HepG2 (cell line): ENCODE results near the gene CNOT1. TPM values are rescaled to one million over a fixed set of nuclear protein-coding genes. Genes with fewer than 3 reads are reported as not detected.

ENCODE experiments used
- ATRX ChIP-seq: sonication (generic); formaldehyde crosslinking; IDR thresholded peaks from 2 replicates; pipeline ENCODE4 v1.4.0; 2020; ENCODE audit warnings: missing genetic modification reagents, borderline replicate concordance
- EZH2 ChIP-seq: conservative IDR thresholded peaks from 2 replicates; pipeline ENCODE4 v1.6.1; 2012; ENCODE audit warnings: mild to moderate bottlenecking, low read depth, low read length, moderate library complexity
- MED1 ChIP-seq: sonication (generic); formaldehyde crosslinking; IDR thresholded peaks from 2 replicates; pipeline ENCODE4 v1.4.0; 2020; ENCODE audit warnings: missing genetic modification reagents
- RNF2 ChIP-seq: fragments of 450-650 bp; conservative IDR thresholded peaks from 2 replicates; pipeline ENCODE4 v1.6.1; 2016; ENCODE audit warnings: low read depth
- SALL1 ChIP-seq: sonication (generic); formaldehyde crosslinking; IDR thresholded peaks from 2 replicates; pipeline ENCODE4 v1.8.0; 2022; ENCODE audit warnings: mild to moderate bottlenecking, missing genetic modification reagents
- SCMH1 ChIP-seq: sonication (generic); formaldehyde crosslinking; IDR thresholded peaks from 2 replicates; pipeline ENCODE4 v1.9.0; 2021; ENCODE audit warnings: missing genetic modification reagents, mild to moderate bottlenecking, borderline replicate concordance
- SMARCE1 ChIP-seq: fragments of 450-650 bp; IDR thresholded peaks from 2 replicates; pipeline ENCODE4 v1.6.1; 2017; ENCODE audit warnings: borderline replicate concordance
- U2AF1 ChIP-seq: fragments of 200-400 bp; formaldehyde crosslinking; optimal IDR thresholded peaks from 2 replicates; pipeline ENCODE3; 2017; ENCODE audit warnings: mild to moderate bottlenecking, low read depth, low read length
- ZBTB42 ChIP-seq: sonication (generic); formaldehyde crosslinking; IDR thresholded peaks from 2 replicates; pipeline ENCODE4 v1.5.0; 2020; ENCODE audit warnings: mild to moderate bottlenecking, missing genetic modification reagents
- ZFP82 ChIP-seq: sonication (generic); formaldehyde crosslinking; IDR thresholded peaks from 2 replicates; pipeline ENCODE4 v1.5.1; 2020; ENCODE audit warnings: mild to moderate bottlenecking, missing genetic modification reagents, borderline replicate concordance
- ZNF274 ChIP-seq: sonication (generic); formaldehyde crosslinking; IDR thresholded peaks from 2 replicates; pipeline ENCODE4 v1.5.1; 2020; ENCODE audit warnings: mild to moderate bottlenecking, missing genetic modification reagents
- ZNF335 ChIP-seq: sonication (generic); formaldehyde crosslinking; IDR thresholded peaks from 2 replicates; pipeline ENCODE4 v1.4.0; 2020; ENCODE audit warnings: missing genetic modification reagents
- ZNF34 ChIP-seq: sonication (generic); formaldehyde crosslinking; IDR thresholded peaks from 2 replicates; pipeline ENCODE4 v1.4.0; 2020; ENCODE audit warnings: mild to moderate bottlenecking, missing genetic modification reagents, borderline replicate concordance
- ZSCAN29 ChIP-seq: sonication (generic); formaldehyde crosslinking; conservative IDR thresholded peaks from 2 replicates; pipeline ENCODE4 v1.4.0; 2020; ENCODE audit warnings: mild to moderate bottlenecking, missing genetic modification reagents
- ZZZ3 ChIP-seq: sonication (generic); formaldehyde crosslinking; IDR thresholded peaks from 2 replicates; pipeline ENCODE4 v1.4.0; 2020; ENCODE audit warnings: missing genetic modification reagents, mild to moderate bottlenecking, borderline replicate concordance
- polyA plus RNA-seq, 8 experiments: library from polyadenylated mRNA; depleted of rRNA in 3 of 8; stranded (reverse) in 7 of 8; unstranded in 1 of 8; fragments of >200 nt; fragmentation: Illumina TruSeq in 4 of 8; extraction: Trizol in 4 of 8; gene quantifications; 2 replicates each; pipeline versions ENCODE4 v1.2.1 to v1.2.3, GENCODE V29; 2011 to 2016; ENCODE audit warnings: low read depth in 4 of 8, missing spikeins in 1 of 8, mixed read lengths in 1 of 8; ENCODE audit not compliant: insufficient read depth in 1 of 8
- total RNA-seq, 5 experiments: library from RNA; depleted of rRNA; stranded (reverse); fragments of >200 nt; fragmentation: Illumina TruSeq; extraction: Trizol; gene quantifications; 2 replicates each; pipeline ENCODE4 v1.2.3, GENCODE V29; 2016; ENCODE audit warnings: low read depth in 1 of 5
- TF ChIP-seq, protein P1 (sequence below): fragments of 450-650 bp; IDR thresholded peaks from 2 replicates; pipeline ENCODE4 v1.6.1; 2016
- TF ChIP-seq, protein P2 (sequence below): sonication (generic); formaldehyde crosslinking; conservative IDR thresholded peaks from 2 replicates; pipeline ENCODE4 v1.8.0; 2022; ENCODE audit warnings: mild to moderate bottlenecking, moderate library complexity, missing genetic modification reagents
- TF ChIP-seq, protein P3 (sequence below): sonication (generic); formaldehyde crosslinking; IDR thresholded peaks from 2 replicates; pipeline ENCODE4 v1.5.1; 2020; ENCODE audit warnings: mild to moderate bottlenecking, missing genetic modification reagents, borderline replicate concordance

Gene CNOT1
- total and polyA plus RNA-seq, 2 of the 13 experiments (the other 11 are each of a cell fraction or from before 2014, with no cell fraction given): 188 to 232 TPM

DNA sequence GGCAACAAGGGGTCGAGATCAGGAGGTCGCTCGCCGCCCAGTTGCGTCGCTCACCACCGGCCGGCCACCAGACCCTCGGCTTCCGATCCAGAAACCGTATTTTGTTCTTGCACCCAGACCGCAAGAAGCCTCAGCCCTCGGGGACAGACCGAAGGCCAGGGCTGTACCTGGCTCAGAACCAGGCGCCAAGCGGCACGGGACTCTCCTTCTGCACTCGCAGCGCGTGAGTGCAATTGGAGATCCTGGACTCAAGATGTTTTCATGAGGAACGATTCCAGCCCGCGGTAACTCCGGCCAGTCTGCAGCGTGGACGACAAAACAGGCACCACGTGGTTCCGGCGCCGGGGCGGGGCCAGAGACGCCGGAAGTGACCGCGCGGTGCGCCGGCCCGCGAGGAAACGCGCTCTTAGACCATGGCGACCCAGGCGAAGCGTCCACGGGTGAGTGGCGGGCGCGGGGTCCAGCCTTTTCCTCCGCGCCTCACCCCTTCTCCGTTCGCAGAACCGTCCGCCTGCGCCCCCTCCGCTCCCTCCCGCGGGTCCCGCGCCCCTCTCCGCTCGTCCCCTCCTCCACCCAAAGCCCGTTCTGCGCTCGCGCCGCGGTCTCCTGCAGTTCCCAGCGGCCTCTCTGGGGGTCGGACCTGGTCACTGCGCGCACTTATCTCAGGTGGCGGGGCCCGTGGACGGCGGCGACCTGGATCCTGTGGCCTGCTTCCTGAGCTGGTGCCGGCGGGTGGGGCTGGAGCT lies 114.3 kb downstream of the CNOT1 start, which contains the start of gene SETD6 (continued):
- TF ChIP-seq, protein P1, sequence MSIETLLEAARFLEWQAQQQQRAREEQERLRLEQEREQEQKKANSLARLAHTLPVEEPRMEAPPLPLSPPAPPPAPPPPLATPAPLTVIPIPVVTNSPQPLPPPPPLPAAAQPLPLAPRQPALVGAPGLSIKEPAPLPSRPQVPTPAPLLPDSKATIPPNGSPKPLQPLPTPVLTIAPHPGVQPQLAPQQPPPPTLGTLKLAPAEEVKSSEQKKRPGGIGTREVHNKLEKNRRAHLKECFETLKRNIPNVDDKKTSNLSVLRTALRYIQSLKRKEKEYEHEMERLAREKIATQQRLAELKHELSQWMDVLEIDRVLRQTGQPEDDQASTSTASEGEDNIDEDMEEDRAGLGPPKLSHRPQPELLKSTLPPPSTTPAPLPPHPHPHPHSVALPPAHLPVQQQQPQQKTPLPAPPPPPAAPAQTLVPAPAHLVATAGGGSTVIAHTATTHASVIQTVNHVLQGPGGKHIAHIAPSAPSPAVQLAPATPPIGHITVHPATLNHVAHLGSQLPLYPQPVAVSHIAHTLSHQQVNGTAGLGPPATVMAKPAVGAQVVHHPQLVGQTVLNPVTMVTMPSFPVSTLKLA: peak; percentile 98
- TF ChIP-seq SALL1 (peak; percentile 95), ZFP82 (peak; percentile 92; the same call in 1 of the 2 replicates), RNF2 (peak; percentile 96), ZNF274 (CRISPR knock-in tag) (peak; percentile 98), ATRX (CRISPR knock-in tag) (no peak), ZBTB42 (CRISPR knock-in tag) (peak; percentile 95), ZNF335 (CRISPR knock-in tag) (peak; percentile 85), SMARCE1 (no peak), SCMH1 (CRISPR knock-in tag) (no peak), EZH2 (no peak), U2AF1 (no peak), ZNF34 (CRISPR knock-in tag) (peak; percentile 94), ZSCAN29 (CRISPR knock-in tag) (peak; percentile 94), MED1 (CRISPR knock-in tag) (peak; percentile 82), ZZZ3 (no peak; the same call in 1 of the 2 replicates)
- TF ChIP-seq, protein P2, sequence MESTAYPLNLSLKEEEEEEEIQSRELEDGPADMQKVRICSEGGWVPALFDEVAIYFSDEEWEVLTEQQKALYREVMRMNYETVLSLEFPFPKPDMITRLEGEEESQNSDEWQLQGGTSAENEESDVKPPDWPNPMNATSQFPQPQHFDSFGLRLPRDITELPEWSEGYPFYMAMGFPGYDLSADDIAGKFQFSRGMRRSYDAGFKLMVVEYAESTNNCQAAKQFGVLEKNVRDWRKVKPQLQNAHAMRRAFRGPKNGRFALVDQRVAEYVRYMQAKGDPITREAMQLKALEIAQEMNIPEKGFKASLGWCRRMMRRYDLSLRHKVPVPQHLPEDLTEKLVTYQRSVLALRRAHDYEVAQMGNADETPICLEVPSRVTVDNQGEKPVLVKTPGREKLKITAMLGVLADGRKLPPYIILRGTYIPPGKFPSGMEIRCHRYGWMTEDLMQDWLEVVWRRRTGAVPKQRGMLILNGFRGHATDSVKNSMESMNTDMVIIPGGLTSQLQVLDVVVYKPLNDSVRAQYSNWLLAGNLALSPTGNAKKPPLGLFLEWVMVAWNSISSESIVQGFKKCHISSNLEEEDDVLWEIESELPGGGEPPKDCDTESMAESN (CRISPR knock-in tag): peak; percentile 93
- TF ChIP-seq, protein P3, sequence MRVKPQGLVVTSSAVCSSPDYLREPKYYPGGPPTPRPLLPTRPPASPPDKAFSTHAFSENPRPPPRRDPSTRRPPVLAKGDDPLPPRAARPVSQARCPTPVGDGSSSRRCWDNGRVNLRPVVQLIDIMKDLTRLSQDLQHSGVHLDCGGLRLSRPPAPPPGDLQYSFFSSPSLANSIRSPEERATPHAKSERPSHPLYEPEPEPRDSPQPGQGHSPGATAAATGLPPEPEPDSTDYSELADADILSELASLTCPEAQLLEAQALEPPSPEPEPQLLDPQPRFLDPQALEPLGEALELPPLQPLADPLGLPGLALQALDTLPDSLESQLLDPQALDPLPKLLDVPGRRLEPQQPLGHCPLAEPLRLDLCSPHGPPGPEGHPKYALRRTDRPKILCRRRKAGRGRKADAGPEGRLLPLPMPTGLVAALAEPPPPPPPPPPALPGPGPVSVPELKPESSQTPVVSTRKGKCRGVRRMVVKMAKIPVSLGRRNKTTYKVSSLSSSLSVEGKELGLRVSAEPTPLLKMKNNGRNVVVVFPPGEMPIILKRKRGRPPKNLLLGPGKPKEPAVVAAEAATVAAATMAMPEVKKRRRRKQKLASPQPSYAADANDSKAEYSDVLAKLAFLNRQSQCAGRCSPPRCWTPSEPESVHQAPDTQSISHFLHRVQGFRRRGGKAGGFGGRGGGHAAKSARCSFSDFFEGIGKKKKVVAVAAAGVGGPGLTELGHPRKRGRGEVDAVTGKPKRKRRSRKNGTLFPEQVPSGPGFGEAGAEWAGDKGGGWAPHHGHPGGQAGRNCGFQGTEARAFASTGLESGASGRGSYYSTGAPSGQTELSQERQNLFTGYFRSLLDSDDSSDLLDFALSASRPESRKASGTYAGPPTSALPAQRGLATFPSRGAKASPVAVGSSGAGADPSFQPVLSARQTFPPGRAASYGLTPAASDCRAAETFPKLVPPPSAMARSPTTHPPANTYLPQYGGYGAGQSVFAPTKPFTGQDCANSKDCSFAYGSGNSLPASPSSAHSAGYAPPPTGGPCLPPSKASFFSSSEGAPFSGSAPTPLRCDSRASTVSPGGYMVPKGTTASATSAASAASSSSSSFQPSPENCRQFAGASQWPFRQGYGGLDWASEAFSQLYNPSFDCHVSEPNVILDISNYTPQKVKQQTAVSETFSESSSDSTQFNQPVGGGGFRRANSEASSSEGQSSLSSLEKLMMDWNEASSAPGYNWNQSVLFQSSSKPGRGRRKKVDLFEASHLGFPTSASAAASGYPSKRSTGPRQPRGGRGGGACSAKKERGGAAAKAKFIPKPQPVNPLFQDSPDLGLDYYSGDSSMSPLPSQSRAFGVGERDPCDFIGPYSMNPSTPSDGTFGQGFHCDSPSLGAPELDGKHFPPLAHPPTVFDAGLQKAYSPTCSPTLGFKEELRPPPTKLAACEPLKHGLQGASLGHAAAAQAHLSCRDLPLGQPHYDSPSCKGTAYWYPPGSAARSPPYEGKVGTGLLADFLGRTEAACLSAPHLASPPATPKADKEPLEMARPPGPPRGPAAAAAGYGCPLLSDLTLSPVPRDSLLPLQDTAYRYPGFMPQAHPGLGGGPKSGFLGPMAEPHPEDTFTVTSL (CRISPR knock-in tag): peak; percentile 32; the same call in 1 of the 2 replicates
